ENCODE data around the gene RNF220.
A peak's percentile ranks its signal among the peaks of the same experiment; 100 is the strongest.

Gene RNF220

GRCh38 chr1:44415013-44415412, 10.0 kb downstream of the RNF220 start:
- no peak overlapping the region for H3K27ac Mint-ChIP-seq
- no peak for ATAC-seq (replicated peaks)
- DNase-seq: no peak
- H3K4me1 Mint-ChIP-seq: peaks cover 10 to 15% of the 10 kb centered on the region in 2 donors
- no peaks in the 10 kb centered on the region for H3K36me3 Mint-ChIP-seq
- no peak overlapping the region for H3K4me3 Mint-ChIP-seq
- H3K9me3 Mint-ChIP-seq: peaks cover 0 to 6% of the 10 kb centered on the region in 2 donors
- peaks cover 29 to 42% of the 10 kb centered on the region in 2 donors for H3K27me3 Mint-ChIP-seq

GRCh38 chr1:44416408-44416807, 11.4 kb downstream of the RNF220 start:
- ATAC-seq (replicated peaks): no peak
- H3K27ac Mint-ChIP-seq: no peak overlapping the region

GRCh38 chr1:44417351-44418021, 12.4 kb downstream of the RNF220 start:
- Mint-ChIP-seq H3K4me3 (peak overlapping the region; percentile 62 to 77), H3K4me1 (peaks cover 10 to 15% of the 10 kb centered on the region in 2 donors), H3K27ac (no peak overlapping the region), H3K27me3 (peaks cover 45 to 67% of the 10 kb centered on the region in 2 donors), H3K36me3 (no peaks in the 10 kb centered on the region), H3K9me3 (no peaks in the 10 kb centered on the region)
- DNase-seq (no peak), ATAC-seq (replicated peaks) (no peak)

More at GRCh38 chr1:44416408-44416807, 11.4 kb downstream of the RNF220 start:
- H3K36me3 Mint-ChIP-seq: no peaks in the 10 kb centered on the region
- H3K4me3 Mint-ChIP-seq: no peak overlapping the region
- H3K9me3 Mint-ChIP-seq: peaks cover 0 to 6% of the 10 kb centered on the region in 2 donors
- DNase-seq: no peak
- H3K27me3 Mint-ChIP-seq: peaks cover 37 to 56% of the 10 kb centered on the region in 2 donors
- H3K4me1 Mint-ChIP-seq: peaks cover 10 to 15% of the 10 kb centered on the region in 2 donors

- H3K36me3 Mint-ChIP-seq: no peaks in the 10 kb centered on the region
- peaks cover 51 to 73% of the 10 kb centered on the region in 2 donors for H3K27me3 Mint-ChIP-seq
- no peak for DNase-seq
These were observed 13.1 kb downstream of the RNF220 start for GRCh38 chr1:44418022-44418673.

GRCh38 chr1:44419901-44420300, 14.8 kb downstream of the RNF220 start:
- H3K4me1 Mint-ChIP-seq: peaks cover 10 to 28% of the 10 kb centered on the region in 2 donors
- peaks cover 66 to 89% of the 10 kb centered on the region in 2 donors for H3K27me3 Mint-ChIP-seq
- H3K9me3 Mint-ChIP-seq: no peaks in the 10 kb centered on the region
- no peak overlapping the region for H3K27ac Mint-ChIP-seq
- ATAC-seq (replicated peaks): no peak
- no peaks in the 10 kb centered on the region for H3K36me3 Mint-ChIP-seq
- DNase-seq: no peak
- H3K4me3 Mint-ChIP-seq: no peak overlapping the region

More at GRCh38 chr1:44418022-44418673, 13.1 kb downstream of the RNF220 start:
- Mint-ChIP-seq H3K9me3 (no peaks in the 10 kb centered on the region), H3K4me3 (peak overlapping the region; percentile 55 to 65), H3K27ac (no peak overlapping the region), H3K4me1 (peaks cover 10 to 15% of the 10 kb centered on the region in 2 donors)
- ATAC-seq (replicated peaks): no peak

GRCh38 chr1:44420535-44420934, 15.5 kb downstream of the RNF220 start:
- H3K36me3 Mint-ChIP-seq: no peaks in the 10 kb centered on the region
- H3K27me3 Mint-ChIP-seq: peaks cover 72 to 90% of the 10 kb centered on the region in 2 donors
- no peak overlapping the region for H3K4me3 Mint-ChIP-seq
- no peak for DNase-seq
- no peak overlapping the region for H3K27ac Mint-ChIP-seq
- ATAC-seq (replicated peaks): no peak
- peaks cover 10 to 28% of the 10 kb centered on the region in 2 donors for H3K4me1 Mint-ChIP-seq
- H3K9me3 Mint-ChIP-seq: no peaks in the 10 kb centered on the region

- ATAC-seq (replicated peaks) (no peak), DNase-seq (no peak)
- peaks cover 10 to 28% of the 10 kb centered on the region in 2 donors for H3K4me1 Mint-ChIP-seq
- no peak overlapping the region for H3K27ac Mint-ChIP-seq
- peaks cover 68 to 92% of the 10 kb centered on the region in 2 donors for H3K27me3 Mint-ChIP-seq
- no peaks in the 10 kb centered on the region for H3K36me3 Mint-ChIP-seq
- H3K4me3 Mint-ChIP-seq: no peak overlapping the region
- no peaks in the 10 kb centered on the region for H3K9me3 Mint-ChIP-seq
These were observed 16.4 kb downstream of the RNF220 start for GRCh38 chr1:44421446-44421884.

- no peak for DNase-seq
- ATAC-seq (replicated peaks): no peak
- Mint-ChIP-seq H3K36me3 (no peaks in the 10 kb centered on the region), H3K4me1 (peaks cover 7 to 27% of the 10 kb centered on the region in 2 donors), H3K9me3 (no peaks in the 10 kb centered on the region), H3K27ac (no peak overlapping the region), H3K4me3 (no peak overlapping the region), H3K27me3 (peaks cover 68 to 92% of the 10 kb centered on the region in 2 donors)
These were observed 17.1 kb downstream of the RNF220 start for GRCh38 chr1:44422161-44422560.

GRCh38 chr1:44423591-44424537, 18.8 kb downstream of the RNF220 start:
- H3K27me3 Mint-ChIP-seq: peaks cover 72 to 93% of the 10 kb centered on the region in 2 donors
- no peaks in the 10 kb centered on the region for H3K9me3 Mint-ChIP-seq
- no peak for DNase-seq
- peak overlapping the region in 1 of 2 donors; percentile 52 for H3K4me3 Mint-ChIP-seq
- H3K27ac Mint-ChIP-seq: no peak overlapping the region
- H3K4me1 Mint-ChIP-seq: peaks cover 0 to 14% of the 10 kb centered on the region in 2 donors
- no peaks in the 10 kb centered on the region for H3K36me3 Mint-ChIP-seq
- ATAC-seq (replicated peaks): peak; percentile 46 to 57

GRCh38 chr1:44424747-44425146, 19.7 kb downstream of the RNF220 start:
- Mint-ChIP-seq H3K4me1 (peaks cover 1 to 14% of the 10 kb centered on the region in 2 donors), H3K36me3 (no peaks in the 10 kb centered on the region), H3K4me3 (no peak overlapping the region), H3K9me3 (no peaks in the 10 kb centered on the region), H3K27ac (no peak overlapping the region), H3K27me3 (peaks cover 76 to 95% of the 10 kb centered on the region in 2 donors)
- ATAC-seq (replicated peaks): no peak
- DNase-seq: no peak

GRCh38 chr1:44425341-44426082, 20.5 kb downstream of the RNF220 start:
- Mint-ChIP-seq H3K9me3 (no peaks in the 10 kb centered on the region), H3K36me3 (no peaks in the 10 kb centered on the region), H3K27me3 (peaks cover 69 to 87% of the 10 kb centered on the region in 2 donors), H3K4me1 (peaks cover 1 to 14% of the 10 kb centered on the region in 2 donors), H3K4me3 (no peak overlapping the region), H3K27ac (no peak overlapping the region)
- no peak for DNase-seq
- ATAC-seq (replicated peaks): no peak

- no peaks in the 10 kb centered on the region for H3K9me3 Mint-ChIP-seq
- H3K36me3 Mint-ChIP-seq: no peaks in the 10 kb centered on the region
- H3K4me1 Mint-ChIP-seq: peaks cover 0 to 1% of the 10 kb centered on the region in 2 donors
- H3K27me3 Mint-ChIP-seq: peaks cover 42% of the 10 kb centered on the region in 2 donors
- ATAC-seq (replicated peaks) (no peak), DNase-seq (no peak)
- H3K4me3 Mint-ChIP-seq: no peak overlapping the region
- H3K27ac Mint-ChIP-seq: no peak overlapping the region
These were observed 26.8 kb downstream of the RNF220 start for GRCh38 chr1:44431861-44432260.

GRCh38 chr1:44433209-44433608, 28.2 kb downstream of the RNF220 start:
- ATAC-seq (replicated peaks) (no peak), DNase-seq (no peak)
- H3K4me3 Mint-ChIP-seq: no peak overlapping the region
- H3K36me3 Mint-ChIP-seq: no peaks in the 10 kb centered on the region
- H3K27me3 Mint-ChIP-seq: peaks cover 30 to 31% of the 10 kb centered on the region in 2 donors
- H3K4me1 Mint-ChIP-seq: peaks cover 0 to 1% of the 10 kb centered on the region in 2 donors
- H3K9me3 Mint-ChIP-seq: no peaks in the 10 kb centered on the region
- no peak overlapping the region for H3K27ac Mint-ChIP-seq

All from stimulated activated naive B cell treated with anti-CD40 and anti-IgM and Interleukin-4, amounts not matched to agents 10 μg/mL and 1 μg/mL and 100 μg/mL, for 72 hours (primary cell).